ENCODE data around the gene ACOT7.

DNA sequence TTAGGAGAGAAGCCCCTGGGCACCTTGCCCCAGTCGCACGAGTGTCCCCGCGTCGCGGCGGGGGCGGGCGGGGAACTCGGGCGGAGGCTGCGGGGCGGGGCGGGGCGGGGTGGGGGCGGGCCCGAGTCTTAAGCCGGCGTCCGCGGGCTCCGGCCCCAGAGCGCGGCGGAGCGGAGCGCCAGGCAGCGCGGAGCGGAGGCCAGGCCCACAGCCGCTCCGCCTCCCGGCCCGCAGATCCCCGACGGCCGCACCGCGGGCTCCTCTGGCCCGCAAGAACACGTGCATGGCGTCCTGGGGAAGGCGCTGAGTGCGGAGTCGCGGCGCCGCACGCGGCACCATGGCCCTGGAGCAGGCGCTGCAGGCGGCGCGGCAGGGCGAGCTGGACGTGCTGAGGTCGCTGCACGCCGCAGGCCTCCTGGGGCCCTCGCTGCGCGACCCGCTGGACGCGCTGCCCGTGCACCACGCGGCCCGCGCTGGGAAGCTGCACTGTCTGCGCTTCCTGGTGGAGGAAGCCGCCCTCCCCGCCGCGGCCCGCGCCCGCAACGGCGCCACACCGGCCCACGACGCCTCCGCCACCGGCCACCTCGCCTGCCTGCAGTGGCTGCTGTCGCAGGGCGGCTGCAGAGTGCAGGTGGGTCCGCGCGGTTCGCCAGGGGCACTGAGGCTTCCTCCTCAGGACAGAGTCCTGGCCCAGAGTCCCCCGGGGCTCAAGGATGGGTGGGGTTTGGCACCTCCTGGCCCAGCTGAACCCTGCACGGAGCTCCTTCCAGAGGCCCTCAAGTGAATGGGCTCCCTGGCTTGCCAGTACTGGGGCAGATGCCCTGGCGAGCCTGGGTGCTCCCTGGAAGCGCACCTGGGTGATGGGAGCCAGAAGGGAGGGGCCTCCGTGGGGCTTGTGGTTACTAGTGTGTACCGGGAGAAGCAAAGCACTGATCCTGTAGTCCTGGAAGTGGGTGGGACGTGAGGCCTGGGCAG is 31.3 kb upstream of the ACOT7 start, which contains the start of gene ESPN:
- TF ChIP-seq, protein P1, sequence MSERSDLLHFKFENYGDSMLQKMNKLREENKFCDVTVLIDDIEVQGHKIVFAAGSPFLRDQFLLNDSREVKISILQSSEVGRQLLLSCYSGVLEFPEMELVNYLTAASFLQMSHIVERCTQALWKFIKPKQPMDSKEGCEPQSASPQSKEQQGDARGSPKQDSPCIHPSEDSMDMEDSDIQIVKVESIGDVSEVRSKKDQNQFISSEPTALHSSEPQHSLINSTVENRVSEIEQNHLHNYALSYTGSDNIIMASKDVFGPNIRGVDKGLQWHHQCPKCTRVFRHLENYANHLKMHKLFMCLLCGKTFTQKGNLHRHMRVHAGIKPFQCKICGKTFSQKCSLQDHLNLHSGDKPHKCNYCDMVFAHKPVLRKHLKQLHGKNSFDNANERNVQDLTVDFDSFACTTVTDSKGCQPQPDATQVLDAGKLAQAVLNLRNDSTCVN (CRISPR knock-in tag; IDR thresholded peaks at IDR 0.05; ENCODE audit: borderline replicate concordance), result no peak
- TF ChIP-seq ZNF891 (CRISPR knock-in tag; IDR thresholded peaks at IDR 0.05) (no peak), POLR2A (IDR thresholded peaks at IDR 0.05; ENCODE audit: insufficient read depth in 1 of 2, low read depth in 2 of 2, low read length in 2 of 2) (no peak), AGO1 (IDR thresholded peaks at IDR 0.05; ENCODE audit: low read depth, low read length, poor library complexity, severe bottlenecking) (no peak), SUZ12 (IDR thresholded peaks at IDR 0.05; ENCODE audit: low read depth, low read length) (no peak), ZNF264 (CRISPR knock-in tag; IDR thresholded peaks at IDR 0.05) (no peak), FOXJ3 (CRISPR knock-in tag; IDR thresholded peaks at IDR 0.05; ENCODE audit: borderline replicate concordance) (no peak), FOSL1 (CRISPR knock-in tag; IDR thresholded peaks at IDR 0.05; ENCODE audit: borderline replicate concordance) (no peak), GTF2F1 (IDR thresholded peaks at IDR 0.05; ENCODE audit: low read length) (no peak)
- TF ChIP-seq, protein P2, sequence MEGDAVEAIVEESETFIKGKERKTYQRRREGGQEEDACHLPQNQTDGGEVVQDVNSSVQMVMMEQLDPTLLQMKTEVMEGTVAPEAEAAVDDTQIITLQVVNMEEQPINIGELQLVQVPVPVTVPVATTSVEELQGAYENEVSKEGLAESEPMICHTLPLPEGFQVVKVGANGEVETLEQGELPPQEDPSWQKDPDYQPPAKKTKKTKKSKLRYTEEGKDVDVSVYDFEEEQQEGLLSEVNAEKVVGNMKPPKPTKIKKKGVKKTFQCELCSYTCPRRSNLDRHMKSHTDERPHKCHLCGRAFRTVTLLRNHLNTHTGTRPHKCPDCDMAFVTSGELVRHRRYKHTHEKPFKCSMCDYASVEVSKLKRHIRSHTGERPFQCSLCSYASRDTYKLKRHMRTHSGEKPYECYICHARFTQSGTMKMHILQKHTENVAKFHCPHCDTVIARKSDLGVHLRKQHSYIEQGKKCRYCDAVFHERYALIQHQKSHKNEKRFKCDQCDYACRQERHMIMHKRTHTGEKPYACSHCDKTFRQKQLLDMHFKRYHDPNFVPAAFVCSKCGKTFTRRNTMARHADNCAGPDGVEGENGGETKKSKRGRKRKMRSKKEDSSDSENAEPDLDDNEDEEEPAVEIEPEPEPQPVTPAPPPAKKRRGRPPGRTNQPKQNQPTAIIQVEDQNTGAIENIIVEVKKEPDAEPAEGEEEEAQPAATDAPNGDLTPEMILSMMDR (CRISPR knock-in tag; IDR thresholded peaks at IDR 0.05), result no peak
- TF ChIP-seq, protein P3, sequence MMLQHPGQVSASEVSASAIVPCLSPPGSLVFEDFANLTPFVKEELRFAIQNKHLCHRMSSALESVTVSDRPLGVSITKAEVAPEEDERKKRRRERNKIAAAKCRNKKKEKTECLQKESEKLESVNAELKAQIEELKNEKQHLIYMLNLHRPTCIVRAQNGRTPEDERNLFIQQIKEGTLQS (CRISPR knock-in tag; IDR thresholded peaks at IDR 0.05), result no peak

Data from HepG2 (cell line).